ENCODE measurements around the gene IL2RA.
"Not testable (repeated sequence)": the region's sequence is repeated elsewhere in the genome, so short reads cannot be mapped to it uniquely, and the experiment has no call there.

Gene IL2RA

GRCh38 chr10:6082496-6083395 lies 20.6 kb upstream of the IL2RA start:
- no peak for DNase-seq

GRCh38 chr10:6080417-6080973 lies 18.3 kb upstream of the IL2RA start:
- DNase-seq = no peak

- DNase-seq = no peak
Measured at GRCh38 chr10:6079044-6079443, 16.9 kb upstream of the IL2RA start.

GRCh38 chr10:6077071-6077675 lies 15.0 kb upstream of the IL2RA start:
- no peak for DNase-seq

- DNase-seq = no peak
Measured at GRCh38 chr10:6074489-6075301, 12.5 kb upstream of the IL2RA start.

GRCh38 chr10:6072215-6072934 lies 10.2 kb upstream of the IL2RA start:
- DNase-seq = no peak

- no peak for DNase-seq
Measured at GRCh38 chr10:6071181-6072175, 9.3 kb upstream of the IL2RA start.

DNA sequence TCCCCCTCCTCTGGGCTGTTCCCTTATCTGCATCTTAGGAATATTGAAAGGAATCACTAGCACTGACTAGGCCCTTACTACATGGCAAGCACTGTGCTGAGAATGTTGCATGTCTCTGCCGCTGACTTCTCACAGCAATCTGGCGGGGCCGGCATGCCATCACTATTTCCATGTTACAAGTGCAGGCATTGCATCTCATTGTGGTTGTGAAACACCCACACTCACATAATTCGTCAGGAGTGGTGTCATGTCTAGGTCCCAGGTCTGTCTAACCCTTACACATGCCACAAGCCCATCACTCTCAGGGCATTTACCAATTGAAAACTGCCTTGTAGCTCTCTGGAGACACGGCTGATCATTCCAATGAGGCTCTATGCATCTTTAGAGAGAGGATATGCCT lies 8.5 kb upstream of the IL2RA start:
- DNase-seq = no peak

GRCh38 chr10:6069081-6069931 lies 7.1 kb upstream of the IL2RA start:
- no peak for DNase-seq

DNA sequence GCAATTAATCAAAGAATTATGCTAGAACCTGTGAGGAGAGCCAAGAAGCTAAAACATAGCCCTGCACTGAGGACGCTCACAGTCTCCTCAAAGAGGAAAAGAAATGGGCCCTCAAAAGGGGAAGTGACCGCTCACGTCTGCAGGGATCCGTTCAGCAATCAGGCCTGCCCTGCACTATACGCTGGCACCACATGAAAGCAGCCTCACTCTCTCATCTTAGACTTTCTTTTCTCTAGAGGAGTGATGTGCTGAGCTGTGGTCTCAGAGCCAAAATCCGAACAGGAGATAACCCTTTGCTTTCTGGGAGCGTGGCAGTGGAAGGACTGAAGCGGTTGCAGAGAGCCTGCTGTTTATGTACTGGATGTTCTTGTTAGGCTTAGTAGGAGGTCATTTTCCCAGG lies 6.3 kb upstream of the IL2RA start:
- DNase-seq = no peak

DNA sequence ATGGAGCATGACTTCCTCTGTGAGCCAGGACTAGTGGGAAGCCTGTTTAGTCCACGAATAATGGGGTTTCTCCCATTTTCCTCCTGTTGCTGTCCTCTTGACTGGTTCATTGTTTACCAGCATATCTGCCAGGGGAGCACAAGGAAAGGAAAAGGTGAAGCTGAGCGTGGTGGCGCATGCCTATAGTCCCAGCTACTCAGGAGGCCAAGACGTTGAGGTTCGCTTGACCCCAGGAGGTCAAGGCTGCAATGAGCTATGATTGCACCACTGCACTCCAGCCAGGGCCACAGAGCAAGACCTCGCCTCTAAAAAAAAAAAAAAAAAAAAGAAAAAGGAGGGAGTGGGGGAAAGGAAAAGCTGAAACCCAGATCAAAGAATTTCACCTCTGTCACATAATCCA lies 5.8 kb upstream of the IL2RA start:
- DNase-seq = no peak

- DNase-seq = no peak
Measured at GRCh38 chr10:6067457-6067856, 5.3 kb upstream of the IL2RA start.

DNA sequence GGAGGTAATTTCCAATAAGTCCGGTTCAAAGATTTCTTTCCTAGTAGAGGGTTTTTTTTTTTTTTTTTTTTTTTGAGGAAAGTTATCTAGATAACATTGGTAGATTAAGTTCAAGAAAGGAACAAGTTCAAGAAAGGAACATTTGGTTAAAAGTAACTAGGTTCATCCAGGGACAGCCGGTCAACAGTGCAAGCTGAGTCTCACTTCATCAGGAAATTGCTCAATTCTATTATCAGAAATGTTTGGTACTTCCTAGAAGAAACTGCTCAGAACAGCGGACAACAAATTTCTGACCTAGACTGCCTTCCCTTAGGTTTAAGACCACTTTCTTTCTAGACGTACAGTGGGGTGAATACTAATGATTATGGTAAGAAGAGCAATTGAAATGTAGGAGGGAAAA lies 3.7 kb upstream of the IL2RA start:
- DNase-seq = no peak

DNA sequence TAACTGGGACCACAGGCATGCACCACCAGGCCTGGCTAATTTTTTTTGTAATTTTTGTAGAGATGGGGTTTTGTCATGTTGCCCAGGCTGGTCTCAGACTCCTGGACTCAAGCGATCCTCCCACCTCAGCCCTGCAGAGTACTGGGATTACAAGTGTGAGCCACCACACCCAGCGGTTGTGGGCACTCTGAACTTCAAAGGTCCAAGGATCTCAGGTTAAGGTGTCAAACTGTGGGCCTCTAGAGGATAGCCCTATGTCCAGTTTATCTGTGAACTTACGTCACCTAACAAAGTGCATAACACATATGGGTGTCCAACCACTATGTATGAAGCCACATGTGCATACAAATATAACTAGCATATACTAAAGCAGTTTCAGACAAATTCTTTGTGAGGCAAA lies 3.2 kb upstream of the IL2RA start:
- no peak for DNase-seq

DNA sequence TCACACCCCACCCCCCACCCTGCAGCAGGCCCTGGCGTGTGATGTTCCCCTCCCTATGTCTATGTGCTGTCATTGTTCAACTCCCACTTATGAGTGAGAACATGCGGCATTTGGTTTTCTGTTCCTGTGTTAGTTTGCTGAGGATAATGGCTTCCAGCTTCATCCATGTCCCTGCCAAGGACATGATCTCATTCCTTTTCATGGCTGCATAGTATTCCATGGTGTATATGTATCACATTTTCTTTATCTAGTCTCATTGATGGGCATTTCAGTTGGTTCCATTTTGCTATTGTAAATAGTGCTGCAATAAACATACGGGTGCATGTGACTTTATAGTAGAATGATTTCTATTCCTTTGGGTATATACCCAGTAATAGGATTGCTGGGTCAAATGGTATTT lies 2.6 kb upstream of the IL2RA start:
- DNase-seq = not testable (repeated sequence)

GRCh38 chr10:6064119-6064518 lies 2.0 kb upstream of the IL2RA start:
- DNase-seq = no peak

DNA sequence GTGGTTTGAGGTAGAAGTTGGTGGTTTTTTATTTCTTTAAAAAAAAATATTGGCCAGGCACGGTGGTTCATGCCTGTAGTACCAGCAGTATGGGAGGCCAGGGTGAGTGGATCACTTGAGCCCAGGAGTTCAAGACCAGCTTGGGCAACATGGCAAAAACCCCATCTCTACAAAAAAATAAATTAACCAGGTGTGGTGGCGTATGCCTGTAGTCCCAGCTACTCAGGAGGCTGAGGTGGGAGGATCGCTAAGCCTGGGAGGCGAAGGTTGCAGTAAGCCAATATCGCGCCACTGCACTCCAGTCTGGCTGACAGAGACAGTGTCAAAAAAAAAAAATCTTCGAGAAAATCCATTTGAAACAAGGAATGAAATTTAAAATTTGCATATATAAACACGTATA lies 1.1 kb downstream of the IL2RA start:
- no peak for DNase-seq

- DNase-seq = no peak
Measured at GRCh38 chr10:6059506-6059905, 2.7 kb downstream of the IL2RA start.

- DNase-seq = no peak
Measured at GRCh38 chr10:6058682-6059475, 3.3 kb downstream of the IL2RA start.
